CD4-positive, alpha-beta T cell treated with Interleukin-10 for 1 hour (primary cell): Measurements from ENCODE around the gene SHROOM3.
"Not testable (repeated sequence)": the region's sequence is repeated elsewhere in the genome, so short reads cannot be mapped to it uniquely, and the experiment has no call there.

Experiments used
- DNase-seq: peaks from one replicate; pipeline ENCODE4 v3.0.0-alpha.2; 2020

SHROOM3 gene

DNA sequence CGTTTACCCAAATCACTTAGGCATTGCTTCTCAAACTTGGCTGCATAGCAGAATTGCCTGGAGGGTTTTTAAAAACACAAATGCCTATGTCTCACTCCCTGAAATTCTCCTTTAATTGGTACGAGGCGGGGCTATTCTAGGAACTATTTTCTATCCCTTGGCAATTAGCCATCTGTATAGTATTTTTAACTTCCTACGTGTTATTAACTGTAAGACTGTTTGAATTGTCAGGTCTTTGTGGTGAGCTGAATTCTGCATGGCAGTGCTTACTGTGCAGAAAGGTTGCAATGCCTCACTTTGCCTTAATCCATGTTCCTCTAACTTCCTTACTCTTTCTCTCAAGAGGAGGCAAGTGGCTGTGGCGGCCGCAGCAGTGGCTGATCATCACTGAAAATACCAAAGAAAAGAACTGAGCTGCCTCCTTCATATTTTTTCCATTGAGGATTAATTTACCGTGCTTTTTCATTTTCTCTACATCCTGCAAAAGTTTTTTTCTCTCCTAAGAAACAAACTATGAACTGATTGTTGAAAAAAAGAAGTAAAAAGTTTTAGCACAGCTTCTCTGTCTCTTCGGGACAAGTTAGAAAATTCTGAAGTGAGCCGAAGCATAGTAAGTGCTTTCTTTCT lies at the start of gene SHROOM3:
TSS of gene SHROOM3 (plus strand) at position 329 of the 627 bp plus-strand sequence. CDS start 824 bp downstream, outside the sequence.
- no peak for DNase-seq

DNA sequence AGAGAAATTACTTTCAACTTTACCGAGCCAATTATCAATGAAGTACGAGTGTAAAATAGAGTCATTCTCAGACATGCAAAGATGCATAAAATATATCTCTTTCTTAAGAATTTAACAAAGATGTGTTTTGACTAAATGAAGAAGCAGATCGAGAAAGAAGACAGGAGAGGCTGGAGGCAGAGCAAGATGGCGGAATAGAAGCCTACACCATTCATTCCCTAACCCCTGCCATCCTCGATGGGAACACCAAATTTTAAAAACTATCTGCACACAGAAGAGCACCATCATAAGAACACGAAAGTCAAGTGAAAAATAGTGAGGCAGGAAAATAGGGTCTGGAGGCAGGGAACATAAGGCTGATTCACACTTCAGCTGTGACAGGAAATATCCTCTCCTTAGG lies 49.1 kb upstream of the SHROOM3 start:
- DNase-seq, result no peak

DNA sequence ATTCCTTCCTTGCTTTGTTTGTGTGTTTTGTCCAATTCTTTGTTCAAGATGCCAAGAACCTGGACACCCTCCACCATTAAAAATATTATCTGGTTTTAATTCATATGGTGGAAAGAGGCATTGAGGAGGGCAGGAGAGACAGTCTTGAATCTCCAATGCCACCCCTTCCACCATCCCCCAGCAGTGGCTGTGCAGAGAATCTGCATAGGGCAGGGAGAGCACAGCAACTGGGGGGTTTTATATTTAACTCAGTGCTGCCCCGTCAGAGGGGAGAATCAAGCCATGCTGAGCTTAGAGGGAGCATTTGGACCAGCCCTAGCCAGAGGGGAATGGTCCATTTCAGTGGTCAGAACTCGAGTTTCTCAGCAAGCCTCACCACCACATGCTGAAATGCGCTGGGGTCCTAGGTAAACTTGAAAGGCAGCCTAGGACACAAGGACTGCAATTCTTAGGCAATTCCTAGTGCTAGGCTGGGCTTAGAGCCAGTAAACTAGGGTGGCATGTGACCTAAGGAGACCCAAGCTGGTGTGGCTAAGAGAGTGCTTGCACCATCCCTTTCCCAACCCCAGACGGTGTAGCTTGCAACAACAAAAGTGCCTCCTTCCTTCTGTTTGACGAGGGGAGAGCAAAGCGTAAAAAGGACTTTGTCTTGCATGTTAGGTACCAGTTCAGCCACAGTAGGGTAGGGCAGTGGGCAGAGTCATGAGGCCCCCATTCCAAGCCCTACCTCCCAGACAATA lies 48.3 kb upstream of the SHROOM3 start:
- DNase-seq, result no peak

DNA sequence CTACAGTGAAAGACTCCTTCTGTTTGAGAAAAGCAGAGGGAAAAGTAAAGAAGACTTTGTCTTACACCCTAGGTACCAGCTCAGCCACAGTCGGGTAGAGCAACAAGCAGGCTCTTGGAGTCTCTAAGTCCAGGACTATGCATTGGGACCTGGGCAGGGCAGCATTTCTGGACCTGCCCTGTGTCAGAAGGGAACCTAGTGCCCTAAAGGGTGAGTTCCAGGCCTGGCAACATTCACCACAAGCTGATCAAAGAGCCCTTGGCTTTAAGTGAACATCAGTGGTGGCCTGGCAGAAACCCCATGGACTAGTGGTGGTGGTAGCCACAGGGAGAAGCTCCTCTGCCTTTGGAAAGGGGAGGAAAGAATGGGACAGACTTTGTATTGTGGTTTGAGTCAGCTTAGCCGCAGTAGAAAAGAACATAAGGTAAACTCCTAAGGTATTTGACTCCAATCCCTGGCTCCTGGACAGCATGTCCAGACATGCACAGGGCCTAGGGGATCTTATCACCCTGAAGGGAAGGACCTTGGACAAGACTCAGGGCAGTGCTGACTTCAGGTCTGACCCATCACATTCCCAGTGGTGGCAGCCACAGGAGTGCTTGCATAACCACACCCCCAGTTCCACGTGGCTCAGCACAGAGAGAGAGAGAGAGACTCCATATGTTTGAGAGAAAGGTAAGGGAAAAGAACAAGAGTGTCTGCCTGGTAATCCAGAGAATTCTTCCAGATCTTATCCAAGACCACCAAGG lies 46.7 kb upstream of the SHROOM3 start:
- no peak for DNase-seq

DNA sequence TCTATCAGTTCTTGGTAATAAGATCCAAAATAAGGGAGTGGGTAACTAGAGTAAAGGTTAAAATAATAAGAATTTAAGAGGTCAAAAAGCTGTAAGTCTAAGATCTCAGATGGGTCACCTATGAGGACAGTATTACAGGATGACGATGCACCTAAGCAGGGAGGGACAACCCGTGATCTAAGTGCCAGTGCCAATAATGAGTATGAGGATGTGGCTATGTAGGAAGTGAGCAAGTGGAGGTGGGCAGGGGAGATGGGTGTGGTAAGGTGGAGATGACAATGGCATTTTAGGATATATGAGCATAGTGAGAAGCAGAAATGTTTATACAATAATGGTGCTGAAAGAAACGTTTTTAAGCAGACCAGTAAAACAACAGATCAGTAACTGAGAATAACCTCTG lies 33.4 kb upstream of the SHROOM3 start:
- DNase-seq, result no peak

DNA sequence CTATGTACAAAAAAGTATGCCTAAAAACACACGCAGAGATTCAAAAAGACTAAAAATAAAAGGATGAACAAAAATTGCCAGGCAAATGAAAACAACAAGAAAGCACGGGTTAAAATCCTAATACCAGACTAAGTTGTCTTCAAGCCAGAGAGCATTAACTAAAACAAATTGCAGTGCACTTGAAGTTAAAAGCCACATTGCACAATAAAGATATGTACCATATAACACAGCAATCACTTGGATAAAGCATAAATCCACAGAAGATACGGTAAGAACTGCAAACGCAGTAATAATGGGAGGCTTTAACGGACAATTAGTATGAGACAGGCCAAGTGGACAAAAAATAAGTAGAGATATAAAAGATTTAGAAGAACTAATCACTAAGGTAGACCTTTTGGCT lies 28.9 kb upstream of the SHROOM3 start:
- DNase-seq, result no peak

DNA sequence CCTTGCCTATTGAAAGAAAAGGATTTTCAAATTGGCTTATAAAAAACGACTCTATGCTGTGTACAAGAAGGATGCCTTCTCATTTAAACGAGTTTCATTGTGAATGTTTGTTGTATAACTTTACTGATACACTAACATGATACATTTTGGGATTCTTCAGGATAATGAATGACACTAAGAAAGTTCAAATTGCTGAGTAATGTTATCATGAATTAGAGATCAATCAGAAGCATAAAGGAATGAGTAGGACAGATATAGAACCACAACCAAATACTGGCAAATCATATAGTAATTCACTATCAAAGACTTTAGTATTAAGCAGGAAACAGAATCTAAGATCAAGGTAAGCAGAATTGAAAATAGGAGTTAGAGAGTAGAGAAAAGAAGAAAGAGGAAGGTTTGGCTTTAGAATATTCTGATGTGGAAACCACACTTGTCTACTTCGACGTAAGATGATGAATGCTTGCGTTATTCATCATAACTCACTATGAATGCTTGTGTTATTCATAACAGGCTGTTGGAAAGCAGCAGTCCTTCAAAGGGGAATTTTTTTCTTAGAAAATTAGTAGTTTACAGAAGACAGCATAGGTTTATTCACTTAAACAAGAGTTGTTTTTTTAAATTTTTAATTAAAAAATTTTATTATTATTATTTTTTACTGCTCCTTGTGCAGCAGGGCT lies 27.4 kb upstream of the SHROOM3 start:
- no peak for DNase-seq

DNA sequence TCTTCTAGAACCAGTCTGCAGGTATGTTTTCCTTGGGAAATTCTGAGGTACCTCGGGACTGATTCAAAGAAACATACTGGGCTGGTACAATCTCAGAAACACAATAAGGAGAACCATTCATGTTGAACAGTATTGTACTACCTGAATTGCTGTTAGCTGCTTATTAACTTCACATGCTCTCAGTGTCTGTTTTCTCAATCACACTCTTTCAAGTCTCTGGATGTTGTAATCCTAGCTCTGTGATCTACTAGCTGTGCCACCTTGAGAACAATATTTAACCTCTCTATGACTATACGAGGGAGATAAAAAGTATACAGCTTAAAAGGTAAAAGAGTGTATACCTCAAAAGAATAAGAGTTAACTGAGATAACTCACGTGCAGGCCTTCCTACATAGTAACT lies 24.4 kb upstream of the SHROOM3 start:
- DNase-seq, result no peak

DNA sequence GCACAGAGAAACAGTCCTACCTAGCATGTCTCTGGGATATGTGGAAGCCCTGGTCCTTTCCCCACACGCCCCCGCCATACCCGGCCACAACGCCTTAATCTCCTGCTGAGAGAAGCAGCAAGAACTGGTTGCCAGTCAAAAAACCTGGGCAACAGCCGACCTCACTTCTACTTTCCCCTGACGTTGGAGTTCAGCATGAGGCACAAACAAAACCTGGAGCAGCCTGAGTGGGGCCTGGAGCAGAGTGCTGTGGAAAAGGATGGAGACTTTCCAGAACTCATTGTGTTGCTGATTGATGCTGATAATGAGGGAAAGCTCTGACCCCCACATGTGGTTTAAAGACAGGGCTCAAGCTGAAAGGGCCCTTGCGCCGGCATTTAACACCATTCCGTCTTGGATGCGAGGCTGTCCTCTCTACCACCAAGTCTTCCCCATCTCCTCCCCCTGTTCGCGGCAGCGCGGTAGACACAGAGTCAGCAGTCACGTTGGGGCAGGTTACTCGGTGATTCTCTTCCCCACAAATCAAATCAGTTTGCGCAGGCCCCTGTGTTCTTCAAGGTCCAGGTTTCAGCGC lies 14.8 kb upstream of the SHROOM3 start:
- no peak for DNase-seq

DNA sequence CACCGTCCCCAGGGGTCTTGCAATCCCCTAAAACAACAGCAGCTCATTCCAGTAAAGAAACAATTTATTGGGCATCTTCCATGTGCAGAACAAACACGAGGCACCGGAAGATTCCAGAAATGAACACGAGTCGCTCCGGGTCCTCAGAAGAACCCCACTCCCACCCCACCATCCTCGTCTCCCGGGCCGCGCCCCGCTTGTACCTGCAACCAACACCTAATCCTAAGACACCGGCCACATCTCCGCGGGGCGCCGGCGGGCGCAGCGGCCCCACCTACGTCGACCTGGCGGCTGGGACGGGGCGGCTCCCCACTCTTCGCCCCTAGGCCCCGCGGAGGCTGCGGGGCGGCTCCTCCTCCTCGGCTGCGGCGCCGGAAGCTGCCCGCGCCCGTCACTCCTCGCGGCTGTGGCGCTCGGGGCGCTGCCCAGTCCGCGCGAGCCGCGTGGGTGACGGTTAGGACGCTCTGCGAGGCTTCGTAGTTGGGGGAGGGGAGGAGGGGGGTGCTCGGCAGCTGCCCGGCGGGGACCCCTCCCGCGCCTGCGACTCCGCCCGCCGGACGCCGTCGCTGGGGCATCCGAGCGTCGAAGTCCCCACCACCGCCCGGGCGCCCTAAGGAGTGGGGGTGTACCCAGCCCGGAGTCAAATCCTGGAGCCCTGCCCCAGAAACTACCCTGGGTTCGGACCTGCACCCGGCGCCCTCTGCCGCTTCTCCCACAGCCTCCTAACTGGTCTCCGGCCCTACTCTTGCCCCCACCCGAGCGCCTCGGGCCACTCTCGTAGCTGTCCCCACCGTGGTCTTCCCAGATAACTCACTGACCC lies 14.1 kb upstream of the SHROOM3 start, which contains the start of gene CCDC158:
TSS of gene CCDC158 (minus strand) at position 380 of the 820 bp plus-strand sequence. CDS start 17,934 bp downstream, outside the sequence.
- no peak for DNase-seq

DNA sequence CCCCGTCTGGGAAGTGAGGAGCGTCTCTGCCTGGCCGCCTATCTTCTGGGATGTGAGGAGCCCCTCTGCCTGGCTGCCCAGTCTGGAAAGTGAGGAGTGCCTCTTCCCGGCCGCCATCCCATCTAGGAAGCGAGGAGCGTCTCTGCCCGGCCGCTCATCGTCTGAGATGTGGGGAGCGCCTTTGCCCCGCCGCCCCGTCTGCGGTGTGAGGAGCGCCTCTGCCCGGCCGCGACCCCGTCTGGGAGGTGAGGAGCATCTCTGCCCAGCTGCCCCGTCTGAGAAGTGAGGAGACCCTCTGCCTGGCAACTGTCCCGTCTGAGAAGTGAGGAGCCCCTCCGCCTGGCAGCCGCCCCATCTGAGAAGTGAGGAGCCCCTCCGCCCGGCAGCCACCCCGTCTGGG lies 11.9 kb upstream of the SHROOM3 start:
- not testable (repeated sequence) for DNase-seq

DNA sequence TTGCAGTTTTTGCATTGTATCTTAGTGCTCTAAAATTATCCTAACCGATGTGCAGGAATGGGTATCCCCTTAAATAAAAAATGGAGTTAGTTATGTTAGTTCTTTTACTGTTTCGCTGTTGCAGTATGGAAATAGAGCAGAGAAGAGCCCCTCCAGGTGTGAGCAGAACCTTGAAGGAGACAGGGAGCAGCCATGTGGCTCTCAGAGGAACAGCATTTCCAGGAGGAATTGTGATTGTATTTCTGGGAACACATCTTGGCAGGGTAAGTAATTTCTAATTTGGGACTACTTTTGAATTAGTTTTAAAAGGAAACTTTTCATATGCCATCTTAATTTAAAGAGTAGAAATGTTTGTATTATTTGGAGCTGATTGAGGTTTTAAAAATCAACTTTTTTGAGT lies 8.8 kb upstream of the SHROOM3 start:
- no peak for DNase-seq

DNA sequence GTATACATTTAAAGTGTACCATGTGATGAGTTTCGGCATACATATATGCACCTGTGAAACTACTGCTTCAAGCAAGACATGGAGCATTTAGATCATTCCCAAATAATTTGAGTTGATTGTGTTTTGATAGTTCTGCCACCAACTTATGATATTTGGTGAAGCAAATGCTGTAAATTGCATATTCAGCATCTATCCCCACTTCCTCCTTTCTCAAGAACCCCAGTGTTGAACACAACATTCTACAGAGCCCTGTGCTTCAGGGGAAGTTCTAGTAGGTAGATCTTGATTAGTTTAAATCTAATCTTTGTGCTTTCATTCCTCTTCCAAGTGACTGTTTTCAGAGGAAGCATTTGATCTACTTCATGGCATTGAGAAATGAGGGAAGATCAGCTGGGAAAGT lies 5.4 kb upstream of the SHROOM3 start:
- no peak for DNase-seq

DNA sequence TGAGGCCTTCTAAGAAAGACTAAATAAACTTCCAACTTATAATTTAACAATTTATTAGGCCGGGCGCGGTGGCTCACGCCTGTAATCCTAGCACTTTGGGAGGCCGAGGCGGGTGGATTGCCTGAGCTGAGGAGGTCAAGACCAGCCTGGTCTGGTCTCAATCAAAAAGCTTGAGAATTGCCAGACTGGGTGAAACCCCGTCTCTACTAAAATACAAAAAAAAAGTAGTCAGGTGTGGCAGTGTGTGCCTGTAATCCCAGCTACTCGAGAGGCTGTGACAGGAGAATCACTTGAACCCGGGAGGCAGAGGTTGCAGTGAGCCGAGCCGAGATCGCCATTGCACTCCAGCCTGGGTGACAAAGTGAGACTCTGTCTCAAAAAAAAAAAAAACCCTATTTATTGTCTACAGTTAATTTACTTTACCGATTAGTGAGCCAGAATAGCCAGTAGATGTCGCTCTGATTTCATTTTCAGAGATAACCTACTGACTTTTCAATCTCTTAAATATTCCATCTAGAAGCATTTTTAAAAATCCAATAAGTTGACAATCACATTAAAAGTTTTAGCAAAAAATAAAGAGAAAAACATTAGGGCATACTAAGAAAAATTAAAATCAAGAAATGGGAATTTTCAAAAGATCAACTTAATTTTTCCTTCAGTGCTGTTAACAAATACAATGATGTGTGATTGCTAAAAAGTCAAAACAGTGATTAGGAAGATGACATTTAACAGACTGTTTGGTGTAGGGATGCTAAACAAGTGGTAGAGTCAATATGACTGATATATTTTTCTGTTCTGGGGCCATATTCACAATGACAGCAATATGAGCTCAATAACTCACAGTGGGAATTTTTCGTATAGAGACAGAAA lies 4.3 kb upstream of the SHROOM3 start:
- DNase-seq, result peak; percentile 44

DNA sequence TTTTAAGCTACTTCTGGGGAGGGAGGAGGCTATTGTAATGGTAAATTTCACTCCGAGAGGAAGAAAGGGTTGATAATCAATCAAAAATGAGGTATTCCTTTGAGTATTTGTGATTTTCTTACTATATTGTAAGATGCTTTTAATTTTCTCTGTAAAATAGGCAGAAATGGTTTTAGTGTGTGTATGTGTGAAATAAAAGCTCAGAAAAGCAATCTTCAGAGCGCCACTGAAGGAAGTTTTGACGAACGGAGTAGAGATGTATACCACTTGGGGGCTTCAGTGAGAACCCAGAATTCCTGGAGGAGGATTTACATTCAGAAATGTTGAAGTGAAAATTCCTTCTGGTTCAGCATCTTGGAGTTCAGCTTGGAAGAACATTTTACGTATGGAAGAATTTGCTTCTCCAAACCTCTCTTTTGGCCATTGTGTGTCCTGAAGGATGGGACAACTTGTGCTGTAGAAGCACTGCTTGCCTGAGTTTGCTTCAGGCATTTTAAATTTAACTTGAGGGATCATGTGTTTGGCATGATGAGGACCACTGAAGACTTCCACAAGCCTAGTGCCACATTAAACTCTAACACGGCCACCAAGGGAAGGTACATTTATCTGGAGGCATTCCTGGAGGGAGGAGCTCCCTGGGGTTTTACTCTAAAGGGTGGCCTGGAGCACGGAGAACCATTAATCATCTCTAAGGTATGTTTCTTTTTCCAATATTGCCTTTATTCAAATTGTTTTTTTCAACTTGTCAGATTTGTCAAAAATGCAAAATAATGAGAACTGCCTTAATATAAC lies 695 bp downstream of the SHROOM3 start:
- no peak for DNase-seq

DNA sequence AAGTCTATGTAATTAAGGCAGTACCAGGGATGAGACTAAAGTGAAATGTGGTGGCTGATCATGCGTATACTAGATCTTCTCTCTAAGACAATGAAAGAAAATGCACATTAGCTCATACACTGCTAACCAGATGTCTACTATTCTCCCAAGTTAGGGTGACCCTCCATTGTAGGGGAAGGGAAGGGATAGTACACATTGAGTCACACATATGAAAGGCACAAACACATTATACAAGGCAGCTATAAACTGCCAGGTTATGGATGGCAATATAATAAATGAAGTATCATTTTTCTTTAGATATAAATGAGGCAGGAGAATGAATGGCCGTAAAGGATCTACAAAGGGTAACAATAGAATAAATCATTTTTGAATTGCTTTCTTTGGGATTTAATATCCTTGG lies 4.5 kb downstream of the SHROOM3 start:
- DNase-seq, result no peak

DNA sequence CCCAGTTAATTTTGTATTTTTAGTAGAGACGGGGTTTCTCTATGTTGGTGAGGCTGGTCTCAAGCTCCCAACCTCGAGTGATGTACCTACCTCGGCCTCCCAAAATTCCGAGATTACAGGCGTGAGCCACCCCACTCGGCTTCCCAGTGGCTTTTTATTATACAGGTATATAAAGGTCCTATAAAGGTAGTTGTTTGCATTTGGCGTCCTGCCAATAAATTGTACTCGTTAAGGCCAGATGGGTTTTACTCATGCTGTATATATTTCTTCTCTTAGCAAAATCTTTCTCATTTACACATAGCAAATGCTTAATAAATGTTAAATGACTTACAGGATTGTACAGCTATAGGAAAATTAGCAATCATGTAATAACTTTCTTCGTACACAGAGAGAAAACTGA lies 6.9 kb downstream of the SHROOM3 start:
- no peak for DNase-seq

DNA sequence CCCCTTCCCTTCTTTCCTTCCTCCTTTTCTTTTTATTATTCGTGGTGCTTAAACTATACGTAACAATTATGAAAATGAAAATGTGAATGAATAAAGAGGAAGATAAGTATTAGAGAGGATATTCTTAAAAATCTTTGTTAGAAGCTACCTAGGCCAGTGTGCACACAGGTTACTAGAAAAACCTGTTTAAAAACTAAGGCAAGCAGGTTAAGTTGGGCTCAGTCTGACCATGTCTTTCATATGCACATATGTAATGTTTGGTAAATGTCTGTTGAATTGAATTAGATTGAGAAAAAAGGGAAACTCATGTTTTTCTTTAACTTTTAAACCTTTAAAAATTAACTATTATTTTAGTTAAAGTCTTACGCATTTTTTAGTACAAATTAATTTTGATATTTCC lies 7.8 kb downstream of the SHROOM3 start:
- DNase-seq, result no peak

DNA sequence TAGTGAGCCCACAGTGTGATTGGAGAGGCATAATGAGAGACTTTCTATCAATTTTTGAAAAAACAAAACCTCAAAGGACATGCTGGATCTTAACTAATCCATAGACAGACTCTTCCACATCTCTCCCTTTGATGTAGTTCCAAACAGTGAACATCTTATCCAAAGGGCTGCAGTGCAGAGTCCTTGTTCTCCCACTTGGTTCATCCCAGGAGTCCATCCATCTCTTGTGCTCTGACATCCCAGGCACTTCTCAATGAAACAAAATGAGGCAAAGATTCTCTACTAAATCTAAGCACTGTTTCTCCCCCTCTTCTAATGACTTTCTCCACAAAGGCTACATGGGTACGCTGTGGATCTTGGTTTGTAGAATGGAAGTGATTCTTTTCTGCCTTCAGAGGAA lies 8.3 kb downstream of the SHROOM3 start:
- DNase-seq, result no peak

DNA sequence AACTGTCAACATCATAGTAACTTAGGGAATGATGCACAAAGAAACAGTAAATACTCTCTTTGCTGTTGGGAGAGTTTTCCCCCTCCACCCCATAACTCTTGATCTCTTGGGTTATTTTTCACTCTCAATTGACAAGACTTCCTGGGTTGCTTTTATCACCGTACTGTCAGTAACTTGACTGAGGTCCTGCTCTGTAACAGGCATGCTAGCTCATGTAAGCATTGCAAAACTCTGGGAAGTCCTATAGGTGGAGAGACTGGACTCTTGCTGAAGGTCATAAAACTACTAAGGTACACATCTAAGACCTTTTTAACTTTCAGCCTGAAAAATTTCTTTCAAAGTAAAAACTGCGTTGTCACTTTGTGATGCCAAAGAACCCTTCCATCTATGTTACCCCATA lies 10.9 kb downstream of the SHROOM3 start:
- DNase-seq, result no peak
